GM11168 (cell line): Measurements from ENCODE around the gene HOXA2.

Source experiments
- in situ Hi-C: fragments of 300-500 bp; cut with MboI; formaldehyde crosslinking; loops from one replicate; pipeline ENCODE4 v1.12.0; 2022; ENCODE audit warnings: low sequenced_read_pairs; ENCODE audit not compliant: unreplicated experiment

The HOXA2 gene

GRCh38 chr7:27141923-27142579 is 39.6 kb upstream of the HOXA2 start:
- in situ Hi-C loops, result no loop called here

- in situ Hi-C loops, result no loop called here
Observed at GRCh38 chr7:27141137-27141922, 38.8 kb upstream of the HOXA2 start.

- in situ Hi-C loops, result no loop called here
Observed at GRCh38 chr7:27140126-27140857, 37.8 kb upstream of the HOXA2 start.

- in situ Hi-C loops, result no loop called here
Observed at GRCh38 chr7:27139334-27140125, 37.0 kb upstream of the HOXA2 start.

GRCh38 chr7:27138985-27139333 is 36.5 kb upstream of the HOXA2 start:
- in situ Hi-C loops, result no loop called here

GRCh38 chr7:27138472-27138871 is 36.0 kb upstream of the HOXA2 start:
- in situ Hi-C loops, result no loop called here

- in situ Hi-C loops, result no loop called here
Observed at GRCh38 chr7:27137640-27138315, 35.3 kb upstream of the HOXA2 start.

GRCh38 chr7:27134392-27134791 is 31.9 kb upstream of the HOXA2 start:
- in situ Hi-C loops, result no loop called here

GRCh38 chr7:27133409-27134231 is 31.1 kb upstream of the HOXA2 start:
- in situ Hi-C loops, result no loop called here

- in situ Hi-C loops, result no loop called here
Observed at GRCh38 chr7:27132978-27133377, 30.5 kb upstream of the HOXA2 start.

GRCh38 chr7:27132214-27132613 is 29.7 kb upstream of the HOXA2 start:
- in situ Hi-C loops, result no loop called here

GRCh38 chr7:27131390-27131819 is 28.9 kb upstream of the HOXA2 start:
- in situ Hi-C loops, result no loop called here

- in situ Hi-C loops, result no loop called here
Observed at GRCh38 chr7:27130540-27131389, 28.3 kb upstream of the HOXA2 start, which contains the start of gene HOXA4. Gene HOXA4 (minus strand): TSS chr7:27130757. CDS start chr7:27130733, 24 bp downstream.

GRCh38 chr7:27129729-27130539 is 27.5 kb upstream of the HOXA2 start:
- in situ Hi-C loops, result no loop called here

- in situ Hi-C loops, result no loop called here
Observed at GRCh38 chr7:27128776-27129728, 26.6 kb upstream of the HOXA2 start.

- in situ Hi-C loops, result no loop called here
Observed at GRCh38 chr7:27128034-27128433, 25.6 kb upstream of the HOXA2 start.
